B cell (primary cell): ENCODE measurements around the gene TBC1D17. TPM values are rescaled to one million over a fixed set of nuclear protein-coding genes. Genes with fewer than 3 reads are reported as not detected.

ENCODE experiments used
- ATAC-seq: fragments of 200-7000 bp; cut with Tn5 transposase; one replicate; pipeline ENCODE4 v1.10.0; 2021; ENCODE audit warnings: low read depth, mild to moderate bottlenecking, moderate number of reproducible peaks, moderate library complexity
- CTCF ChIA-PET: fragments of 350-600 bp; sonication (Branson Sonifier 250); formaldehyde crosslinking; loops from one replicate; lab custom pipeline; 2021; ENCODE audit warnings: antibody characterized with exemption, inconsistent platforms; lab: Charles Lee
- POLR2A ChIA-PET: fragments of 350-600 bp; sonication (Branson Sonifier 250); formaldehyde crosslinking; loops from one replicate; lab custom pipeline; 2021; ENCODE audit warnings: antibody characterized with exemption; lab: Charles Lee
- DNase-seq: peaks from one replicate; pipeline ENCODE4 v3.0.0; 2013
- H2AFZ ChIP-seq: 2 replicates; pipeline ENCODE4 v1.6.1; 2012; ENCODE audit warnings: mild to moderate bottlenecking, low read depth, low read length; ENCODE audit not compliant: insufficient read depth, poor library complexity, severe bottlenecking
- H3K27ac ChIP-seq, 2 donors: 1 replicate in 1 of 2; 2 replicates in 1 of 2; pipeline ENCODE4 v1.5.1; 2012 to 2013; ENCODE audit warnings: low read length in 2 of 2, mild to moderate bottlenecking in 2 of 2, moderate library complexity in 1 of 2
- H3K27me3 ChIP-seq, 4 experiments: fragments of 200-600 bp in 1 of 4; sonication (generic) in 1 of 4; replicated peaks in 1 of 4; 1 replicate in 2 of 4; 2 replicates in 2 of 4; pipeline versions ENCODE4 v1.6.1 to v1.7.0; 2013 to 2016; ENCODE audit warnings: low read length in 3 of 4, mild to moderate bottlenecking in 2 of 4, mixed read lengths in 1 of 4, moderate library complexity in 1 of 4; ENCODE audit not compliant: insufficient read depth in 4 of 4, control insufficient read depth in 3 of 4; ENCODE audit errors: control extremely low read depth in 1 of 4
- H3K36me3 ChIP-seq, 2 experiments: replicated peaks in 1 of 2; 1 replicate in 1 of 2; 2 replicates in 1 of 2; pipeline versions ENCODE4 v1.6.1 to v1.7.1; 2013; ENCODE audit warnings: low read length in 1 of 2; ENCODE audit not compliant: insufficient read depth in 2 of 2, control insufficient read depth in 1 of 2; ENCODE audit errors: control extremely low read depth in 1 of 2, extremely low read depth in 1 of 2
- H3K4me1 ChIP-seq, 2 donors: fragments of 200-600 bp in 1 of 2; sonication (generic) in 1 of 2; 1 replicate in 1 of 2; 2 replicates in 1 of 2; pipeline versions ENCODE4 v1.5.1 to v1.6.1; 2013 to 2017; ENCODE audit warnings: low read length in 2 of 2; ENCODE audit not compliant: control insufficient read depth in 2 of 2, insufficient read depth in 2 of 2
- H3K4me2 ChIP-seq: replicated peaks from 2 replicates; pipeline ENCODE3; 2012; ENCODE audit warnings: mild to moderate bottlenecking, low read depth, low read length; ENCODE audit not compliant: poor library complexity, severe bottlenecking
- H3K4me3 ChIP-seq, 5 experiments: fragments of 200-600 bp in 1 of 5; sonication (generic) in 1 of 5; 1 replicate in 3 of 5; 2 replicates in 2 of 5; pipeline versions ENCODE4 v1.5.1 to v1.7.0; 2011 to 2016; ENCODE audit warnings: low read length in 4 of 5, mild to moderate bottlenecking in 4 of 5, low read depth in 2 of 5, control low read depth in 1 of 5, moderate library complexity in 1 of 5; ENCODE audit not compliant: insufficient read depth in 1 of 5; ENCODE audit errors: control extremely low read depth in 1 of 5, extremely low read depth in 1 of 5
- H3K79me2 ChIP-seq: fragments of 200-600 bp; sonication (generic); one replicate; pipeline ENCODE4 v1.6.0; 2016; ENCODE audit warnings: low read length; ENCODE audit not compliant: control insufficient read depth, insufficient read depth
- H3K9ac ChIP-seq: fragments of 200-600 bp; sonication (generic); 2 replicates; pipeline ENCODE4 v1.6.1; 2017; ENCODE audit warnings: mild to moderate bottlenecking, low read length, moderate library complexity
- H3K9me3 ChIP-seq, 3 donors: one replicate each; pipeline versions ENCODE4 v1.6.1 to v1.7.1; 2013; ENCODE audit warnings: low read length in 2 of 3; ENCODE audit not compliant: control insufficient read depth in 2 of 3, insufficient read depth in 1 of 3; ENCODE audit errors: control extremely low read depth in 1 of 3
- H4K20me1 ChIP-seq: 2 replicates; pipeline ENCODE4 v1.6.0; 2012; ENCODE audit warnings: mild to moderate bottlenecking, low read length; ENCODE audit not compliant: insufficient read depth, control insufficient read depth, poor library complexity, severe bottlenecking
- H3K27ac Mint-ChIP-seq: one replicate; pipeline ENCODE4 v1.8.0; 2021; ENCODE audit warnings: mixed read lengths
- H3K27me3 Mint-ChIP-seq: one replicate; pipeline ENCODE4 v1.8.0; 2021; ENCODE audit warnings: mixed read lengths
- H3K4me1 Mint-ChIP-seq: one replicate; pipeline ENCODE4 v1.8.0; 2021; ENCODE audit warnings: mixed read lengths
- H3K4me3 Mint-ChIP-seq: one replicate; pipeline ENCODE4 v1.8.0; 2021; ENCODE audit warnings: mixed read lengths
- H3K9me3 Mint-ChIP-seq: one replicate; pipeline ENCODE4 v1.8.0; 2022; ENCODE audit warnings: mixed read lengths; ENCODE audit not compliant: insufficient read depth
- EZH2 ChIP-seq: IDR thresholded peaks from 2 replicates; pipeline ENCODE4 v1.6.1; 2012; ENCODE audit warnings: borderline replicate concordance, low read depth, mild to moderate bottlenecking, moderate library complexity, low read length; ENCODE audit not compliant: insufficient read depth, poor library complexity, severe bottlenecking
- WGBS: methylation state at CpG from one replicate; pipeline ENCODE4 v1.1.5; 2013; ENCODE audit warnings: missing lambda C conversion rate; ENCODE audit not compliant: insufficient coverage; 5-methylcytosine and 5-hydroxymethylcytosine counted together
- intact Hi-C: fragments of 100-400 bp; cut with micrococcal nuclease; formaldehyde crosslinking; loops from one replicate; pipeline ENCODE4 v1.10.0; 2022
- polyA plus RNA-seq: library from polyadenylated mRNA; depleted of rRNA; stranded (reverse); fragments of >200 nt; gene quantifications from 2 replicates; pipeline ENCODE4 v1.2.3, GENCODE V29; 2012
- total RNA-seq, 2 donors: library from RNA; stranded (reverse); fragments of 120-200 nt in 1 of 2; gene quantifications; 1 replicate in 1 of 2; 2 replicates in 1 of 2; pipeline versions ENCODE4 v1.2.3 to v1.2.4, GENCODE V29; 2013 to 2022
- TF ChIP-seq, protein P1 (sequence below): fragments of 200-600 bp; IDR thresholded peaks from one replicate; pipeline ENCODE4 v1.8.0; 2022; ENCODE audit warnings: antibody characterized with exemption, mild to moderate bottlenecking

Gene TBC1D17
- total and polyA plus RNA-seq, 2 donors (not counting 1 experiment from before 2014, with no cell fraction given) = 85.7 to 98.7 TPM

DNA sequence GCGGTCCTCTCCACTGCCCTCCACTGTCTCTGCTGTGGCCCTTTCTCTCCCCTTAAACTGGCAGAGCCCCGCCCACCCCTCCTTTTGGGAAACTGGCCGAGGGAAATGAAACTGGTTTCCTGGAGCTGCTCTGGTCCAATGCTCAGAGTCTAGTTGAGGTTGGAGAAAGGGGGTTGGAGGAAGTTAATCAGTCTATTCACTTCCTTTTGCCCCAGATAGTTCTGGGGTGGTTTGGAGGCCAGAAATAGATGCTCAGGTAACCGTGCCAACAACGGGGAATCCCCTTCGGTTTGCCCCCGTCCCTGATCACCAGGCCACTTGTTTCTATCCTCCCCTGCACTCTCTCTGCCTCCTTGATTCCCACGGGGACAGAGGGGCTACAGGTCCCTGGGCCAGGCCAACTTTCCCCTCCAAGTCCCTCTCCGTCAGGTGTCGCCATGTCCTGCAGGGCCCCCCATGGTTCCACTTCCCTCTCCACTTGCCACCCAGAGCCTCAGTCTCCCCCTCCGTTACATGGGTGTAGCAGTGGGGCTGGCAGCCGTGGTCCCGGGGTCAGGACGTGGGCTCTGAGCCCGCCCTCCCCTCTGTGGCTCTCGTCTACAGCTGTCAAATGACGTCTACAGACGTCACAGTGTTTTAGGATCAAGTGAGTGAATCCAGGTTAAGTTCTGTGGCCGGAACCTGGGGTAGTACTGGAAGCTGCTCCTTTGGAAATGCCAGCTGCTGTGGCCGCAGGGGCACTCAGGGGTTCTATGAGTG is 19.5 kb downstream of the TBC1D17 start, which contains the start of gene IL4I1:
TSS of gene IL4I1 (minus strand) at position 25 of the 759 bp plus-strand sequence. CDS start 727 bp downstream, outside the sequence.
- DNase-seq = peak; percentile 91
- Histone ChIP-seq H3K4me2 (peak within 1 kb of the TSS; percentile 94), H2AFZ (peak within 1 kb of the TSS; percentile 38), H3K4me3 (peak within 1 kb of the TSS; percentile 34 to 60 (median 44)), H3K27me3 (no peaks in the 10 kb centered on the region), H3K36me3 (no peaks in the 10 kb centered on the region), H3K9ac (peak within 1 kb of the TSS; percentile 67), H3K4me1 (peaks cover 30 to 39% of the 10 kb centered on the region in 2 donors), H3K79me2 (peaks cover 4% of the 10 kb centered on the region), H3K9me3 (no peaks in the 10 kb centered on the region), H3K27ac (peak within 1 kb of the TSS; percentile 82 to 84), H4K20me1 (no peaks in the 10 kb centered on the region)
- peak within 1 kb of the TSS; percentile 97 for H3K27ac Mint-ChIP-seq
- whole genome bisulfite sequencing = 0% methylated on average over 17 of the region's 20 CpGs
- POLR2A ChIA-PET = interaction anchor here (0.8 to 3.0 kb wide), 4 partner anchors 9 to 20 kb away, joined by 3 to 20 read pairs (median 7); partner anchors contain the start of genes AKT1S1 and TBC1D17
- ATAC-seq = peak; percentile 74
- peak within 1 kb of the TSS; percentile 89 for H3K4me3 Mint-ChIP-seq
- CTCF ChIA-PET = interaction anchor here (1.0 to 3.6 kb wide), 5 partner anchors 16 to 57 kb away, joined by 3 to 17 read pairs (median 8); partner anchors contain the start of genes ATF5 and NUP62
- H3K9me3 Mint-ChIP-seq = no peaks in the 10 kb centered on the region
- TF ChIP-seq, protein P1, sequence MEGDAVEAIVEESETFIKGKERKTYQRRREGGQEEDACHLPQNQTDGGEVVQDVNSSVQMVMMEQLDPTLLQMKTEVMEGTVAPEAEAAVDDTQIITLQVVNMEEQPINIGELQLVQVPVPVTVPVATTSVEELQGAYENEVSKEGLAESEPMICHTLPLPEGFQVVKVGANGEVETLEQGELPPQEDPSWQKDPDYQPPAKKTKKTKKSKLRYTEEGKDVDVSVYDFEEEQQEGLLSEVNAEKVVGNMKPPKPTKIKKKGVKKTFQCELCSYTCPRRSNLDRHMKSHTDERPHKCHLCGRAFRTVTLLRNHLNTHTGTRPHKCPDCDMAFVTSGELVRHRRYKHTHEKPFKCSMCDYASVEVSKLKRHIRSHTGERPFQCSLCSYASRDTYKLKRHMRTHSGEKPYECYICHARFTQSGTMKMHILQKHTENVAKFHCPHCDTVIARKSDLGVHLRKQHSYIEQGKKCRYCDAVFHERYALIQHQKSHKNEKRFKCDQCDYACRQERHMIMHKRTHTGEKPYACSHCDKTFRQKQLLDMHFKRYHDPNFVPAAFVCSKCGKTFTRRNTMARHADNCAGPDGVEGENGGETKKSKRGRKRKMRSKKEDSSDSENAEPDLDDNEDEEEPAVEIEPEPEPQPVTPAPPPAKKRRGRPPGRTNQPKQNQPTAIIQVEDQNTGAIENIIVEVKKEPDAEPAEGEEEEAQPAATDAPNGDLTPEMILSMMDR = no peak
- no peak for TF ChIP-seq EZH2
- H3K27me3 Mint-ChIP-seq = no peaks in the 10 kb centered on the region
- intact Hi-C loops = loop anchor here (1.0 to 2.0 kb wide), 4 partner anchors 14 to 131 kb away; partner anchors contain the start of genes AKT1S1, ATF5, NUP62 and TBC1D17
- peaks cover 40% of the 10 kb centered on the region for H3K4me1 Mint-ChIP-seq
